CD4-positive, alpha-beta memory T cell (primary cell): ENCODE results near the gene HTRA2. TPM values are rescaled to one million over a fixed set of nuclear protein-coding genes. Genes with fewer than 3 reads are reported as not detected.

ENCODE experiments used
- CTCF ChIA-PET: fragments of 350-600 bp; sonication (Branson Sonifier 250); formaldehyde crosslinking; loops from one replicate; lab custom pipeline; 2021; ENCODE audit warnings: inconsistent platforms; ENCODE audit not compliant: partially characterized antibody; lab: Charles Lee
- POLR2A ChIA-PET: fragments of 350-600 bp; sonication (Branson Sonifier 250); formaldehyde crosslinking; loops from one replicate; lab custom pipeline; 2021; ENCODE audit not compliant: partially characterized antibody; lab: Charles Lee
- DNase-seq, 5 donors: peaks; one replicate each; pipeline versions ENCODE4 v3.0.0 to v3.0.0-alpha.2; 2020 to 2022; ENCODE audit warnings: mixed read lengths in 1 of 5
- H3K27ac ChIP-seq: one replicate; pipeline ENCODE4 v1.7.0; 2013; ENCODE audit warnings: low read depth, low read length
- H3K27me3 ChIP-seq: 2 replicates; pipeline ENCODE4 v1.7.0; 2013; ENCODE audit warnings: mild to moderate bottlenecking, low read length, moderate library complexity; ENCODE audit not compliant: insufficient read depth
- H3K36me3 ChIP-seq: 2 replicates; pipeline ENCODE4 v1.7.0; 2013; ENCODE audit warnings: mild to moderate bottlenecking, low read length, moderate library complexity; ENCODE audit not compliant: insufficient read depth
- H3K4me1 ChIP-seq: 2 replicates; pipeline ENCODE4 v1.7.0; 2013; ENCODE audit warnings: mild to moderate bottlenecking, low read length, moderate library complexity; ENCODE audit not compliant: insufficient read depth
- H3K4me3 ChIP-seq, 2 donors: one replicate each; pipeline ENCODE4 v1.7.0; 2013; ENCODE audit warnings: low read length in 2 of 2, mild to moderate bottlenecking in 1 of 2
- H3K9me3 ChIP-seq, 2 donors: one replicate each; pipeline ENCODE4 v1.7.0; 2013; ENCODE audit warnings: low read length in 2 of 2, control low read depth in 1 of 2; ENCODE audit not compliant: control insufficient read depth in 1 of 2
- H3K27ac Mint-ChIP-seq, 7 donors: one replicate each; pipeline ENCODE4 v1.8.0; 2020 to 2021; ENCODE audit warnings: mixed read lengths in 7 of 7, mild to moderate bottlenecking in 6 of 7, inconsistent platforms in 3 of 7, moderate library complexity in 3 of 7
- H3K27me3 Mint-ChIP-seq, 2 donors: one replicate each; pipeline ENCODE4 v1.8.0; 2020 to 2021; ENCODE audit warnings: mixed read lengths in 2 of 2
- H3K36me3 Mint-ChIP-seq, 2 donors: one replicate each; pipeline ENCODE4 v1.8.0; 2020 to 2021; ENCODE audit warnings: mixed read lengths in 2 of 2, inconsistent platforms in 1 of 2, mild to moderate bottlenecking in 1 of 2
- H3K4me1 Mint-ChIP-seq, 4 donors: one replicate each; pipeline ENCODE4 v1.8.0; 2020 to 2021; ENCODE audit warnings: mixed read lengths in 4 of 4, mild to moderate bottlenecking in 1 of 4
- H3K4me3 Mint-ChIP-seq, 8 donors: one replicate each; pipeline ENCODE4 v1.8.0; 2020 to 2021; ENCODE audit warnings: mixed read lengths in 8 of 8, mild to moderate bottlenecking in 7 of 8, moderate library complexity in 6 of 8, inconsistent platforms in 3 of 8
- H3K9me3 Mint-ChIP-seq, 8 donors: one replicate each; pipeline ENCODE4 v1.8.0; 2020 to 2021; ENCODE audit warnings: mixed read lengths in 8 of 8, mild to moderate bottlenecking in 5 of 8, inconsistent platforms in 3 of 8, moderate library complexity in 1 of 8
- intact Hi-C: fragments of 100-400 bp; cut with micrococcal nuclease; formaldehyde crosslinking; loops from one replicate; pipeline ENCODE4 v1.15.1; 2023
- polyA plus RNA-seq, 2 donors: library from polyadenylated mRNA; unstranded; fragments of 300-500 nt; fragmentation: Illumina TruSeq; gene quantifications; one replicate each; pipeline ENCODE4 v1.2.3, GENCODE V29; 2021
- total RNA-seq, 2 experiments: library from RNA; stranded (reverse); gene quantifications; one replicate each; pipeline ENCODE4 v1.2.3, GENCODE V29; 2021

HTRA2 gene
- total and polyA plus RNA-seq, 4 experiments from 2014 or later = 22.0 to 41.1 (median 32.8) TPM

GRCh38 chr2:74511104-74511989 is 18.4 kb upstream of the HTRA2 start:
- peak overlapping the region in 2 of 8 donors; percentile 15 to 48 for H3K4me3 Mint-ChIP-seq
- H3K4me1 ChIP-seq = peaks cover 46% of the 10 kb centered on the region
- H3K27ac ChIP-seq = no peak overlapping the region
- H3K9me3 ChIP-seq = no peaks in the 10 kb centered on the region
- peaks cover 17 to 53% (median 35%) of the 10 kb centered on the region in 4 donors for H3K4me1 Mint-ChIP-seq
- no peak for DNase-seq
- peaks cover 0 to 4% (median 0%) of the 10 kb centered on the region in 8 donors for H3K9me3 Mint-ChIP-seq
- H3K4me3 ChIP-seq = no peak overlapping the region
- H3K36me3 ChIP-seq = no peaks in the 10 kb centered on the region
- ChIA-PET CTCF (interaction anchor here (0.7 to 1.4 kb wide), 2 partner anchors 28 to 54 kb away, joined by 3 to 4 read pairs; partner anchors contain the start of genes CCDC142 and TTC31), POLR2A (interaction anchor here (0.8 to 5.2 kb wide), 2 partner anchors 13 to 54 kb away, joined by 3 to 37 read pairs; partner anchors contain the start of genes INO80B and WBP1)
- peaks cover 16% of the 10 kb centered on the region for H3K27me3 ChIP-seq
- peaks cover 8 to 35% of the 10 kb centered on the region in 2 donors for H3K27me3 Mint-ChIP-seq
- H3K36me3 Mint-ChIP-seq = peaks cover 11 to 16% of the 10 kb centered on the region in 2 donors
- H3K27ac Mint-ChIP-seq = peak overlapping the region in 2 of 7 donors; percentile 57 to 70
- intact Hi-C loops = no loop called here

- intact Hi-C loops = no loop called here
- H3K27ac ChIP-seq = no peak overlapping the region
- DNase-seq = no peak
- no peaks in the 10 kb centered on the region for H3K9me3 ChIP-seq
- H3K36me3 ChIP-seq = no peaks in the 10 kb centered on the region
- H3K9me3 Mint-ChIP-seq = peaks cover 0 to 2% (median 0%) of the 10 kb centered on the region in 8 donors
- no peaks in the 10 kb centered on the region for H3K36me3 Mint-ChIP-seq
- peaks cover 32% of the 10 kb centered on the region for H3K27me3 ChIP-seq
- peaks cover 42% of the 10 kb centered on the region for H3K4me1 ChIP-seq
- ChIA-PET CTCF (no interaction called here), POLR2A (interaction anchor here (0.9 to 1.8 kb wide), 9 partner anchors 11 to 335 kb away, joined by 3 to 11 read pairs (median 3); partner anchors contain the start of genes AUP1, DQX1, HTRA2 and MRPL53)
- peaks cover 18 to 36% of the 10 kb centered on the region in 2 donors for H3K27me3 Mint-ChIP-seq
- peaks cover 14 to 44% (median 28%) of the 10 kb centered on the region in 4 donors for H3K4me1 Mint-ChIP-seq
- H3K27ac Mint-ChIP-seq = peak overlapping the region in 1 of 7 donors; percentile 70
- H3K4me3 ChIP-seq = no peak overlapping the region
- H3K4me3 Mint-ChIP-seq = peak overlapping the region in 5 of 8 donors; percentile 41 to 81 (median 69)
These were observed 16.8 kb upstream of the HTRA2 start for GRCh38 chr2:74512744-74513604.

- CTCF ChIA-PET = interaction anchor here (1.3 kb wide), 1 partner anchor 12 kb away, joined by 3 read pairs; the partner anchor contains the start of gene DQX1
- Histone ChIP-seq H3K27ac (no peak overlapping the region), H3K36me3 (no peaks in the 10 kb centered on the region), H3K9me3 (no peaks in the 10 kb centered on the region), H3K4me3 (peak overlapping the region in 1 of 2 donors; percentile 46), H3K4me1 (peaks cover 35% of the 10 kb centered on the region), H3K27me3 (peaks cover 35% of the 10 kb centered on the region)
- Mint-ChIP-seq H3K36me3 (no peaks in the 10 kb centered on the region), H3K9me3 (peaks cover 0 to 2% (median 0%) of the 10 kb centered on the region in 8 donors), H3K4me1 (peaks cover 8 to 36% (median 21%) of the 10 kb centered on the region in 4 donors), H3K27me3 (peaks cover 24 to 42% of the 10 kb centered on the region in 2 donors), H3K27ac (peak overlapping the region in 2 of 7 donors; percentile 27 to 52), H3K4me3 (peak overlapping the region; percentile 41 to 81 (median 69))
- intact Hi-C loops = no loop called here
- POLR2A ChIA-PET = interaction anchor here (0.9 to 2.7 kb wide), 10 partner anchors 10 to 58 kb away, joined by 3 to 20 read pairs (median 4); partner anchors contain the start of genes AUP1, DQX1, HTRA2 and MRPL53
- peak in 1 of 5 donors; percentile 30 for DNase-seq
These were observed 15.9 kb upstream of the HTRA2 start for GRCh38 chr2:74513605-74514367.

GRCh38 chr2:74514368-74515270 is 15.1 kb upstream of the HTRA2 start, which contains the start of gene TLX2:
TLX2 (plus strand) TSS chr2:74514450; CDS start chr2:74514807, 357 bp downstream.
- intact Hi-C loops = no loop called here
- Histone ChIP-seq H3K4me3 (peak within 1 kb of the TSS in 1 of 2 donors; percentile 53), H3K4me1 (peaks cover 35% of the 10 kb centered on the region), H3K27ac (no peak within 1 kb of the TSS), H3K27me3 (peaks cover 35% of the 10 kb centered on the region), H3K9me3 (no peaks in the 10 kb centered on the region), H3K36me3 (no peaks in the 10 kb centered on the region)
- peaks cover 0 to 2% (median 0%) of the 10 kb centered on the region in 8 donors for H3K9me3 Mint-ChIP-seq
- no peak for DNase-seq
- ChIA-PET CTCF (interaction anchor here (1.3 to 2.6 kb wide), 2 partner anchors 11 to 32 kb away, joined by 3 to 8 read pairs; partner anchors contain the start of genes CCDC142, DQX1 and TTC31), POLR2A (interaction anchor here (0.7 to 2.7 kb wide), 8 partner anchors 8 to 32 kb away, joined by 3 to 20 read pairs (median 6); partner anchors contain the start of genes AUP1, CCDC142, DQX1 and HTRA2)
- no peaks in the 10 kb centered on the region for H3K36me3 Mint-ChIP-seq
- peak within 1 kb of the TSS; percentile 74 to 81 (median 76) for H3K4me3 Mint-ChIP-seq
- H3K27ac Mint-ChIP-seq = peak within 1 kb of the TSS in 4 of 7 donors; percentile 42 to 85 (median 73)
- peaks cover 32 to 47% of the 10 kb centered on the region in 2 donors for H3K27me3 Mint-ChIP-seq
- H3K4me1 Mint-ChIP-seq = peaks cover 8 to 36% (median 20%) of the 10 kb centered on the region in 4 donors

- peak overlapping the region; percentile 74 to 80 (median 76) for H3K4me3 Mint-ChIP-seq
- H3K27me3 ChIP-seq = peaks cover 35% of the 10 kb centered on the region
- intact Hi-C loops = no loop called here
- peak overlapping the region in 6 of 7 donors; percentile 42 to 85 (median 68) for H3K27ac Mint-ChIP-seq
- peaks cover 0 to 4% (median 0%) of the 10 kb centered on the region in 8 donors for H3K9me3 Mint-ChIP-seq
- H3K36me3 Mint-ChIP-seq = no peaks in the 10 kb centered on the region
- H3K9me3 ChIP-seq = no peaks in the 10 kb centered on the region
- H3K27me3 Mint-ChIP-seq = peaks cover 39 to 55% of the 10 kb centered on the region in 2 donors
- ChIA-PET POLR2A (interaction anchor here (0.7 to 2.7 kb wide), 10 partner anchors 8 to 43 kb away, joined by 3 to 20 read pairs (median 4); partner anchors contain the start of genes AUP1, CCDC142, DQX1 and HTRA2), CTCF (interaction anchor here (1.3 to 2.6 kb wide), 2 partner anchors 11 to 32 kb away, joined by 3 to 8 read pairs; partner anchors contain the start of genes CCDC142, DQX1 and TTC31)
- H3K4me1 ChIP-seq = peaks cover 35% of the 10 kb centered on the region
- no peak overlapping the region for H3K27ac ChIP-seq
- no peaks in the 10 kb centered on the region for H3K36me3 ChIP-seq
- no peak for DNase-seq
- peak overlapping the region in 1 of 2 donors; percentile 53 for H3K4me3 ChIP-seq
- H3K4me1 Mint-ChIP-seq = peaks cover 6 to 36% (median 20%) of the 10 kb centered on the region in 4 donors
These were observed 14.3 kb upstream of the HTRA2 start for GRCh38 chr2:74515271-74515980.
